ENCODE measurements around the gene MPL. TPM values are rescaled to one million over a fixed set of nuclear protein-coding genes. Genes with fewer than 3 reads are reported as not detected.

The MPL gene
- polyA plus RNA-seq, 1 donor (not counting 4 experiments of a cell fraction or from before 2014, with no cell fraction given) = not detected

DNA sequence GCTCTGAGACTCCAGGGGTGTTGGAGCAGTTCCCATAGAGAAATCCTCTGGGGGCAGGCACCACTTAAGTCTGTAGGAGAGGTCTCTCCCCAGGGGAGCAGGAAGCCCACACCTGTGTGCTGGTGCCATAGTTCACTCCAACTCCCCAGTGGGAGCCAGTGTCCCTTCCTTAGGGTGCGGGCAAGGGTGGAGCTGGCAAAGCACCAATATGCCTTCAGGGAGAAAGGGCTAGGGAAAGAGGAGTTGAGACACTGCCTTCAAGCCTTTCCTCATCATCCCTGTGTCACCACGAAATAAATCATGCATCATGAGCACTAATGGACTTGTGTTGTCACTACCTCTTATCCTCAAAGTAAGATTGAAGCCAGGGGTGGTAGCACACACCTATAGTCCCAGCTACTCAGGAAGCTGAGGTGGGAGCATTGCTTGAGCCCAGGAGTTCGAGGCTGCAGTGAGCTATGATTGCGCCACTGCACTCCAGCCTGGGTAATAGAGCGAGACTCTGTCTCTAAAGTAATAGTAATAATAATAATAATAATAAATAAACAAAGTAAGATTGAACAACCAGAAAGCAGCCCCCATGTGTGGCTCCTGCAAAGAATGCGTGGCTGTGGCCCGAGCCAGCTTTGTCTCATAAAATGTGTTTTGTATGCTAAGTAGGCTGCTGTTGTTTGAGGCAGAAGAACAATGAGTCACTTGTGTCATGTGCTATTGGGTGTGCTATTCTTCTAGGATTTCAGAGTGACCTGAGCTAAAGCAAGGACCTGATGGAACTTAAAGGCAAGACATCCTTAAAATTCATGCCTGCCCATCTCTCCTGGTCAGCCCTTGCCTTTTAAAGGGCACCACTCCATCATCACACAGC, 43.5 kb upstream of the MPL start:
- FAIRE-seq (peak; percentile 41), DNase-seq (ENCODE audit: low read depth, low spot score) (no peak)
- Histone ChIP-seq H3K4me2 (ENCODE audit: control insufficient read depth, extremely low read depth, insufficient read depth, low read depth, low read length) (no peak overlapping the region), H3K27ac (ENCODE audit: control insufficient read depth, insufficient read depth, low read length) (no peak overlapping the region), H3K9ac (ENCODE audit: control insufficient read depth, extremely low read depth, insufficient read depth, low read length) (no peak overlapping the region), H3K9me3 (ENCODE audit: control insufficient read depth, low read depth, low read length) (no peaks in the 10 kb centered on the region), H3K27me3 (ENCODE audit: control insufficient read depth, extremely low read depth, insufficient read depth, low read length) (no peaks in the 10 kb centered on the region), H3K4me1 (ENCODE audit: control insufficient read depth, extremely low read depth, insufficient read depth, low read length) (peaks cover 9% of the 10 kb centered on the region), H3K9me1 (ENCODE audit: control insufficient read depth, extremely low read depth, insufficient read depth, low read length) (no peaks in the 10 kb centered on the region), H3K4me3 (ENCODE audit: control insufficient read depth in 2 of 3, extremely low read depth in 1 of 3, insufficient read depth in 2 of 3, low read depth in 1 of 3, low read length in 3 of 3) (no peak overlapping the region), H3K79me2 (ENCODE audit: control insufficient read depth, insufficient read depth, low read length) (no peaks in the 10 kb centered on the region), H3K36me3 (ENCODE audit: control insufficient read depth in 2 of 2, extremely low read depth in 1 of 2, insufficient read depth in 2 of 2, low read length in 2 of 2) (no peaks in the 10 kb centered on the region), H2AFZ (ENCODE audit: control insufficient read depth, low read length) (no peak overlapping the region), H4K20me1 (ENCODE audit: control insufficient read depth, extremely low read depth, insufficient read depth, low read length) (no peaks in the 10 kb centered on the region)
- dilution Hi-C loops (cut with MboI; ENCODE audit: extremely low pct_ligation_motif_present, low sequenced_read_pairs) = no loop called here
- TF ChIP-seq EZH2 (IDR thresholded peaks at IDR 0.05; ENCODE audit: low read length) = no peak
- TF ChIP-seq, protein P1, sequence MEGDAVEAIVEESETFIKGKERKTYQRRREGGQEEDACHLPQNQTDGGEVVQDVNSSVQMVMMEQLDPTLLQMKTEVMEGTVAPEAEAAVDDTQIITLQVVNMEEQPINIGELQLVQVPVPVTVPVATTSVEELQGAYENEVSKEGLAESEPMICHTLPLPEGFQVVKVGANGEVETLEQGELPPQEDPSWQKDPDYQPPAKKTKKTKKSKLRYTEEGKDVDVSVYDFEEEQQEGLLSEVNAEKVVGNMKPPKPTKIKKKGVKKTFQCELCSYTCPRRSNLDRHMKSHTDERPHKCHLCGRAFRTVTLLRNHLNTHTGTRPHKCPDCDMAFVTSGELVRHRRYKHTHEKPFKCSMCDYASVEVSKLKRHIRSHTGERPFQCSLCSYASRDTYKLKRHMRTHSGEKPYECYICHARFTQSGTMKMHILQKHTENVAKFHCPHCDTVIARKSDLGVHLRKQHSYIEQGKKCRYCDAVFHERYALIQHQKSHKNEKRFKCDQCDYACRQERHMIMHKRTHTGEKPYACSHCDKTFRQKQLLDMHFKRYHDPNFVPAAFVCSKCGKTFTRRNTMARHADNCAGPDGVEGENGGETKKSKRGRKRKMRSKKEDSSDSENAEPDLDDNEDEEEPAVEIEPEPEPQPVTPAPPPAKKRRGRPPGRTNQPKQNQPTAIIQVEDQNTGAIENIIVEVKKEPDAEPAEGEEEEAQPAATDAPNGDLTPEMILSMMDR (optimal IDR thresholded peaks at IDR 0.05 in 1 of 3, IDR thresholded peaks at IDR 0.05 in 1 of 3, conservative IDR thresholded peaks at IDR 0.05 in 1 of 3; ENCODE audit: extremely low read depth in 1 of 3, insufficient read depth in 2 of 3, low read length in 3 of 3) = no peak

DNA sequence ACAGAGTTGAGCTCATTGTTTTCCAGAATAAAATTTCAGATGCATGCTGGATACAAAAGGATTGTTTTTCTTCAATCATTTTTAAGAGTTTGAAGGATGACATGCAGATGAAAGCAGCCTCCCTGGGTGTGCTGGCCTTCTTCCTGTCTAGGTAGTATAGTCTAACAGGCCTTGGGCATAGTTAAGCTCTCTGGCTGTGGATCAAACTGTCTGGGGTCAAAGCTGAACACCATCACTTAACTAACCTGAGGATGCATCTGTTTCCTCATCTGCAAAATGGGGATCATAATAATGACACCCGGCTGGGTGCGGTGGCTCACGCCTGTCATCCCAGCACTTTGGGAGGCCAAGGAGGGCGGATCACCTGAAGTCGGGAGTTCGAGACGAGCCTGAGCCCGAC, 42.9 kb upstream of the MPL start:
- no peak for FAIRE-seq
- H3K27ac ChIP-seq (ENCODE audit: control insufficient read depth, insufficient read depth, low read length) = no peak overlapping the region
- TF ChIP-seq, protein P1 (optimal IDR thresholded peaks at IDR 0.05 in 1 of 3, IDR thresholded peaks at IDR 0.05 in 1 of 3, conservative IDR thresholded peaks at IDR 0.05 in 1 of 3; ENCODE audit: extremely low read depth in 1 of 3, insufficient read depth in 2 of 3, low read length in 3 of 3) = no peak
- no peak for TF ChIP-seq EZH2 (IDR thresholded peaks at IDR 0.05; ENCODE audit: low read length)

More for the DNA sequence above, 42.9 kb upstream of the MPL start:
- Histone ChIP-seq H3K36me3 (ENCODE audit: control insufficient read depth in 2 of 2, extremely low read depth in 1 of 2, insufficient read depth in 2 of 2, low read length in 2 of 2) (no peaks in the 10 kb centered on the region), H3K4me1 (ENCODE audit: control insufficient read depth, extremely low read depth, insufficient read depth, low read length) (peaks cover 9% of the 10 kb centered on the region), H3K9ac (ENCODE audit: control insufficient read depth, extremely low read depth, insufficient read depth, low read length) (no peak overlapping the region), H3K4me2 (ENCODE audit: control insufficient read depth, extremely low read depth, insufficient read depth, low read depth, low read length) (no peak overlapping the region), H3K27me3 (ENCODE audit: control insufficient read depth, extremely low read depth, insufficient read depth, low read length) (no peaks in the 10 kb centered on the region), H3K4me3 (ENCODE audit: control insufficient read depth in 2 of 3, extremely low read depth in 1 of 3, insufficient read depth in 2 of 3, low read depth in 1 of 3, low read length in 3 of 3) (no peak overlapping the region), H4K20me1 (ENCODE audit: control insufficient read depth, extremely low read depth, insufficient read depth, low read length) (no peaks in the 10 kb centered on the region), H3K79me2 (ENCODE audit: control insufficient read depth, insufficient read depth, low read length) (no peaks in the 10 kb centered on the region), H2AFZ (ENCODE audit: control insufficient read depth, low read length) (no peak overlapping the region), H3K9me1 (ENCODE audit: control insufficient read depth, extremely low read depth, insufficient read depth, low read length) (no peaks in the 10 kb centered on the region), H3K9me3 (ENCODE audit: control insufficient read depth, low read depth, low read length) (no peaks in the 10 kb centered on the region)
- no peak for DNase-seq (ENCODE audit: low read depth, low spot score)
- dilution Hi-C loops (cut with MboI; ENCODE audit: extremely low pct_ligation_motif_present, low sequenced_read_pairs) = no loop called here

All from keratinocyte (primary cell).